H9 (cell line): Measurements from ENCODE around the gene OTUD6A. TPM values are rescaled to one million over a fixed set of nuclear protein-coding genes. Genes with fewer than 3 reads are reported as not detected.

ENCODE experiments used
- DNase-seq: peaks from one replicate; pipeline ENCODE4 v3.0.0-alpha.2; 2017
- H2AFZ ChIP-seq: one replicate; pipeline ENCODE4 v1.6.1; 2013; ENCODE audit warnings: mild to moderate bottlenecking, low read length, control low read depth, moderate library complexity
- H2AK5ac ChIP-seq: 2 replicates; pipeline ENCODE4 v1.6.1; 2013; ENCODE audit warnings: low read length, control low read depth, mixed read lengths; ENCODE audit not compliant: insufficient read length
- H2BK120ac ChIP-seq: one replicate; pipeline ENCODE4 v1.6.1; 2013; ENCODE audit warnings: low read depth, mild to moderate bottlenecking, low read length, control low read depth, inconsistent platforms; ENCODE audit not compliant: poor library complexity, severe bottlenecking
- H2BK12ac ChIP-seq: 2 replicates; pipeline ENCODE4 v1.6.1; 2013; ENCODE audit warnings: low read length, control low read depth, mixed read lengths, low read depth; ENCODE audit not compliant: insufficient read length
- H2BK15ac ChIP-seq: 2 replicates; pipeline ENCODE4 v1.6.1; 2013; ENCODE audit warnings: low read depth, low read length, control low read depth
- H2BK20ac ChIP-seq: one replicate; pipeline ENCODE4 v1.6.1; 2013; ENCODE audit warnings: low read depth, mild to moderate bottlenecking, low read length, control low read depth, inconsistent platforms; ENCODE audit not compliant: poor library complexity, severe bottlenecking
- H2BK5ac ChIP-seq: 2 replicates; pipeline ENCODE4 v1.6.1; 2013; ENCODE audit warnings: low read length, control low read depth, mixed read lengths; ENCODE audit not compliant: insufficient read length
- H3K14ac ChIP-seq: 2 replicates; pipeline ENCODE4 v1.6.1; 2013; ENCODE audit warnings: low read length, control low read depth; ENCODE audit not compliant: insufficient read depth
- H3K18ac ChIP-seq: 2 replicates; pipeline ENCODE4 v1.6.1; 2013; ENCODE audit warnings: low read depth, mild to moderate bottlenecking, mixed read lengths, low read length, control low read depth; ENCODE audit not compliant: insufficient read length
- H3K23ac ChIP-seq: 2 replicates; pipeline ENCODE4 v1.6.1; 2013; ENCODE audit warnings: low read length, control low read depth, mixed read lengths, low read depth; ENCODE audit not compliant: insufficient read length
- H3K23me2 ChIP-seq: 2 replicates; pipeline ENCODE4 v1.6.1; 2013; ENCODE audit warnings: low read depth, mild to moderate bottlenecking, mixed read lengths, low read length, control low read depth; ENCODE audit not compliant: insufficient read length, poor library complexity, severe bottlenecking
- H3K27ac ChIP-seq: 2 replicates; pipeline ENCODE4 v1.5.1; 2013; ENCODE audit warnings: low read length, control low read depth, mixed read lengths, low read depth; ENCODE audit not compliant: insufficient read length
- H3K27me3 ChIP-seq: 2 replicates; pipeline ENCODE4 v1.6.1; 2013; ENCODE audit warnings: low read length, control low read depth, inconsistent platforms; ENCODE audit not compliant: insufficient read depth
- H3K4ac ChIP-seq: 2 replicates; pipeline ENCODE4 v1.6.1; 2013; ENCODE audit warnings: low read depth, mild to moderate bottlenecking, control low read depth, inconsistent platforms, low read length, moderate library complexity
- H3K4me1 ChIP-seq: 2 replicates; pipeline ENCODE4 v1.6.1; 2013; ENCODE audit warnings: low read length, control low read depth, inconsistent platforms; ENCODE audit not compliant: insufficient read depth
- H3K4me2 ChIP-seq: 2 replicates; pipeline ENCODE4 v1.6.1; 2013; ENCODE audit warnings: low read length, control low read depth, mixed read lengths; ENCODE audit not compliant: insufficient read length, insufficient read depth
- H3K56ac ChIP-seq: 2 replicates; pipeline ENCODE4 v1.6.1; 2013; ENCODE audit warnings: low read depth, mild to moderate bottlenecking, mixed read lengths, low read length, control low read depth; ENCODE audit not compliant: insufficient read length
- H3K79me1 ChIP-seq: 2 replicates; pipeline ENCODE4 v1.6.1; 2013; ENCODE audit warnings: low read depth, mild to moderate bottlenecking, moderate library complexity, low read length, control low read depth, inconsistent platforms; ENCODE audit not compliant: insufficient read depth, poor library complexity, severe bottlenecking
- H3K79me2 ChIP-seq: 2 replicates; pipeline ENCODE4 v1.6.1; 2013; ENCODE audit warnings: low read length, control low read depth, inconsistent platforms; ENCODE audit not compliant: insufficient read depth
- H3K9ac ChIP-seq: 2 replicates; pipeline ENCODE4 v1.6.1; 2013; ENCODE audit warnings: low read length, control low read depth, mixed read lengths; ENCODE audit not compliant: insufficient read length; ENCODE audit errors: extremely low read depth
- H3K9me3 ChIP-seq: one replicate; pipeline ENCODE4 v1.6.1; 2013; ENCODE audit warnings: low read depth, low read length, inconsistent platforms; ENCODE audit not compliant: control insufficient read depth
- H3T11ph ChIP-seq: one replicate; pipeline ENCODE4 v1.6.1; 2013; ENCODE audit warnings: mild to moderate bottlenecking, low read length, control low read depth, inconsistent platforms
- H4K20me1 ChIP-seq: one replicate; pipeline ENCODE4 v1.6.1; 2013; ENCODE audit not compliant: control insufficient read depth, insufficient read length, insufficient read depth
- H4K5ac ChIP-seq: 2 replicates; pipeline ENCODE4 v1.6.1; 2013; ENCODE audit warnings: low read depth, mild to moderate bottlenecking, mixed read lengths, low read length, control low read depth; ENCODE audit not compliant: insufficient read length
- H4K8ac ChIP-seq: replicated peaks from 2 replicates; pipeline ENCODE4 v1.6.1; 2013; ENCODE audit warnings: low read length, control low read depth, mixed read lengths, low read depth; ENCODE audit not compliant: insufficient read length
- H4K91ac ChIP-seq: 2 replicates; pipeline ENCODE4 v1.6.1; 2013; ENCODE audit warnings: low read depth, mild to moderate bottlenecking, moderate library complexity, mixed read lengths, low read length, control low read depth; ENCODE audit not compliant: insufficient read length
- H3K27ac Mint-ChIP-seq, 3 experiments: 2 replicates in 2 of 3; 3 replicates in 1 of 3; pipeline ENCODE4 v1.8.0; 2020 to 2021; ENCODE audit warnings: mixed read lengths in 3 of 3, mild to moderate bottlenecking in 1 of 3, moderate library complexity in 1 of 3
- H3K27me3 Mint-ChIP-seq: 2 replicates; pipeline ENCODE4 v1.8.0; 2021; ENCODE audit warnings: low read depth, mild to moderate bottlenecking, moderate library complexity, mixed read lengths
- H3K36me3 Mint-ChIP-seq, 3 experiments: 2 replicates in 2 of 3; 3 replicates in 1 of 3; pipeline ENCODE4 v1.8.0; 2020 to 2021; ENCODE audit warnings: low read depth in 3 of 3, mixed read lengths in 3 of 3; ENCODE audit not compliant: insufficient read depth in 1 of 3
- H3K4me1 Mint-ChIP-seq, 2 experiments: 2 replicates each; pipeline ENCODE4 v1.8.0; 2020; ENCODE audit warnings: mixed read lengths in 2 of 2
- H3K4me3 Mint-ChIP-seq, 2 experiments: 2 replicates in 1 of 2; 3 replicates in 1 of 2; pipeline ENCODE4 v1.8.0; 2020 to 2021; ENCODE audit warnings: mild to moderate bottlenecking in 2 of 2, mixed read lengths in 2 of 2, moderate library complexity in 1 of 2
- H3K9me3 Mint-ChIP-seq, 2 experiments: 2 replicates in 1 of 2; 3 replicates in 1 of 2; pipeline ENCODE4 v1.8.0; 2020; ENCODE audit warnings: mild to moderate bottlenecking in 2 of 2, mixed read lengths in 2 of 2, moderate library complexity in 1 of 2
- WGBS: extraction: QIAGEN DNeasy Blood & Tissue Kit; methylation state at CpG from one replicate; pipeline ENCODE4 v1.1.7; 2013; ENCODE audit warnings: missing lambda C conversion rate, low lambda C conversion rate, mixed read lengths; ENCODE audit not compliant: insufficient read length; ENCODE audit errors: extremely low coverage; 5-methylcytosine and 5-hydroxymethylcytosine counted together
- total RNA-seq: library from RNA; stranded (reverse); gene quantifications from 2 replicates; pipeline ENCODE4 v1.2.1, GENCODE V29; 2021
- TF ChIP-seq, protein P1 (sequence below): fragments of 200-600 bp; sonication (generic); conservative IDR thresholded peaks from 3 replicates; pipeline ENCODE4 v1.8.0; 2021; ENCODE audit warnings: antibody characterized with exemption, mild to moderate bottlenecking

OTUD6A gene
- total RNA-seq, 1 experiment from 2014 or later = not detected

DNA sequence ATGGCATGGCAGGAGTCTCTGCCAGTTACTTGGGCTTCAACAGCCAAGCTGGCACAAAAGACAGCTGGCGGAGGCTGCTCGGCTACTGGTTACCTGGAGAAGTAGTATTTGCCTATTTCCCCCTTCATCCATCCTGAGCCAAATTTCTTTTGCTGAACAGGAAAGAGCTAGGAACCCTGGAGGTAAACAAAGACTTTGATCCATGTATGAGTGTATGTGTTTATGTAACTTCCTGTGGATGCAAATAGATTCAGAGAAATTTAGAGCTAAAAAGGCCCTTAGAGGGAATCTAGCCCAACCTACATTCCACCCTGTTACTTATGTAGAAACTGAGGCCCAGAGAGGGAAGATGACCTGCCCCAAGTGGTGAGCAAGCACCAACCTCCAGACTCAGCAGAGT, 23.7 kb upstream of the OTUD6A start:
- Mint-ChIP-seq H3K36me3 (peaks cover 0 to 18% (median 5%) of the 10 kb centered on the region in 3 experiments; a peak in 4 of 7 replicates), H3K4me3 (no peak overlapping the region), H3K27ac (no peak overlapping the region), H3K27me3 (peaks cover 2% of the 10 kb centered on the region; the same call in 1 of the 2 replicates), H3K9me3 (peaks cover 66 to 71% of the 10 kb centered on the region in 2 experiments), H3K4me1 (peaks cover 5% of the 10 kb centered on the region in 2 experiments)
- H3K23ac ChIP-seq = no peak overlapping the region
- no peak overlapping the region for H2AK5ac ChIP-seq
- H2AFZ ChIP-seq = no peak overlapping the region
- no peak overlapping the region for H2BK15ac ChIP-seq
- no peak overlapping the region for H3T11ph ChIP-seq
- H3K14ac ChIP-seq = no peak overlapping the region
- peaks cover 57% of the 10 kb centered on the region for H3K9me3 ChIP-seq
- H4K20me1 ChIP-seq = no peaks in the 10 kb centered on the region
- no peaks in the 10 kb centered on the region for H3K27me3 ChIP-seq
- WGBS = no CpG with 5 or more reads among the region's 2 CpGs
- H3K4ac ChIP-seq = no peak overlapping the region
- no peak overlapping the region for H3K27ac ChIP-seq
- no peak overlapping the region for H4K8ac ChIP-seq
- H2BK120ac ChIP-seq = no peak overlapping the region
- DNase-seq = no peak
- TF ChIP-seq, protein P1, sequence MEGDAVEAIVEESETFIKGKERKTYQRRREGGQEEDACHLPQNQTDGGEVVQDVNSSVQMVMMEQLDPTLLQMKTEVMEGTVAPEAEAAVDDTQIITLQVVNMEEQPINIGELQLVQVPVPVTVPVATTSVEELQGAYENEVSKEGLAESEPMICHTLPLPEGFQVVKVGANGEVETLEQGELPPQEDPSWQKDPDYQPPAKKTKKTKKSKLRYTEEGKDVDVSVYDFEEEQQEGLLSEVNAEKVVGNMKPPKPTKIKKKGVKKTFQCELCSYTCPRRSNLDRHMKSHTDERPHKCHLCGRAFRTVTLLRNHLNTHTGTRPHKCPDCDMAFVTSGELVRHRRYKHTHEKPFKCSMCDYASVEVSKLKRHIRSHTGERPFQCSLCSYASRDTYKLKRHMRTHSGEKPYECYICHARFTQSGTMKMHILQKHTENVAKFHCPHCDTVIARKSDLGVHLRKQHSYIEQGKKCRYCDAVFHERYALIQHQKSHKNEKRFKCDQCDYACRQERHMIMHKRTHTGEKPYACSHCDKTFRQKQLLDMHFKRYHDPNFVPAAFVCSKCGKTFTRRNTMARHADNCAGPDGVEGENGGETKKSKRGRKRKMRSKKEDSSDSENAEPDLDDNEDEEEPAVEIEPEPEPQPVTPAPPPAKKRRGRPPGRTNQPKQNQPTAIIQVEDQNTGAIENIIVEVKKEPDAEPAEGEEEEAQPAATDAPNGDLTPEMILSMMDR = no peak
- H3K79me2 ChIP-seq = no peaks in the 10 kb centered on the region
- no peak overlapping the region for H2BK12ac ChIP-seq
- H3K4me1 ChIP-seq = no peaks in the 10 kb centered on the region
- H3K56ac ChIP-seq = no peak overlapping the region
- no peak overlapping the region for H4K5ac ChIP-seq
- H2BK5ac ChIP-seq = no peak overlapping the region
- H4K91ac ChIP-seq = no peak overlapping the region
- no peak overlapping the region for H3K4me2 ChIP-seq
- H2BK20ac ChIP-seq = no peak overlapping the region
- H3K23me2 ChIP-seq = no peaks in the 10 kb centered on the region
- no peak overlapping the region for H3K9ac ChIP-seq
- H3K18ac ChIP-seq = no peak overlapping the region
- no peaks in the 10 kb centered on the region for H3K79me1 ChIP-seq
